ENCODE results near the gene TPP2. TPM values are rescaled to one million over a fixed set of nuclear protein-coding genes. Genes with fewer than 3 reads are reported as not detected.

The TPP2 gene
- total RNA-seq, 4 donors from 2014 or later, result 24.5 to 32.2 (median 26.8) TPM

DNA sequence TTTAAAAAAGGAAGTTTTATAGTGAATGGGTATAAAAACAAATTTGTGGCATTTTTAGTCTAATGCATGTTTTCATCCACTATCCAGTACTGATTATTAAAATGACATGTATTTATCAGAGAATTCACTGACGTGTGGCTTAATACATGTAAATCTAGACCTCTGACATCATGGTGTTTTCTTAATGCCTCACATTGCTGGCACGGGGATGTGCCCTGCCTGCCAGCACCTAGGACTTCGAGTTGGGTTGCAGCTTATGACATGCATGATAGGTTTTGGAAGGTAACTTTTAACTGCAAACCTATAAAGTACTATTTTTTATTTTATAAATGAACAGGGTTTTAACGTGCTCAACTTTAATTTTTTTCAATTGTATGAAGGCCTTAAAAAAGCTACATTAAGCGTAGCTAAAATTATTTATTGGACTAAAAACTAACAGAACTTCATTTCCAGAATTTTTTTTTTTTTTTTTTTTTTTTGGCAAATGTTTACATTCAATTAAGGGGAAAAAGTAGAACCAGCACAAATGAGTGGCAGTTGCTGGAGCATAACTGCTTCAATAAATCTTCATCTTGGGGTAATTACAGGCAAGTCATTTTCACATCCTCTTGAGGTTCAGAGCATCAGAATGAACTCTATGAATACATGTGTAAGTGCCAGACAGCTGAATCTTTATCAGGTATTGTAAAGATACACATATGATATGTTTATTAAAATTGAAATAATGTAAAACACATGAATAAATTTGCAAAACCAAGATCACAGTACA is 81.7 kb downstream of the TPP2 start:
- no peak overlapping the region for H3K4me3 ChIP-seq (ENCODE audit: low read depth, poor library complexity, severe bottlenecking)
- 75 to 76% methylated on average over 5 of the region's 5 CpGs for WGBS, 2 donors
- intact Hi-C loops (cut with DNase I; ENCODE audit: low total_unique reads), result no loop called here

DNA sequence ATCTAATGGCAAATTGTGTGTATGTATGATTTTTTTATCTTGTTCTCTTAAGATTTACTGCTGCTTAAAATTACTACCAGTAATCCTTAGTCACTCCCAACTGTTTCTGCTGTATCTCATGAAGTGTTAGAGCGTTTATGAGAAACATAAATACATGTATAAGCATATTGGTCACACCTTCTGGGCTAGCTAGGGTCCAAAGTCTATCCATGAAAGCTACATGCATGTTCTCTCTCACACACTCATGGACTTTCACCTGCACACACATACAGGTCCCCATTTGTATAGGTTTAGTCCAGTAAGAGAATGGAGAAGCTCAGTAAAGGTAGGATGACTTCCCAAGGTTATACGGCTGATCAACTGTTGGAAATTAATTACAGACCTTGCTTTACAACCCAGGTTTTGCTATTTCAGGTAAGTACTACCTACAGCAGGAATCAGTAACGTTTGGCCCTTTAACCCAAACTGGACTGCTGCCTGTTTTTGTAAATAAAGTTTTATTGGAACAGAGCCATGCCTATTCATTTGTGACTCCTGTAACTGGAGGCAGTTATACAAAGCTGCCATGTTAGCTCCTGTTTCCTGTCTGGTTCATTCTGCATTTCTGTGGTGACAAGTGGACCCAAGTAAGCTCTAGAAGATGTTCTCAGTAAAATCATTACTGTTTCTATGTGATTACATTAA is 82.8 kb downstream of the TPP2 start:
- 83 to 90% methylated on average over 3 of the region's 3 CpGs for WGBS, 2 donors
- DNase-seq (ENCODE audit: low spot score in 2 of 2), result no peak
- intact Hi-C loops (cut with DNase I; ENCODE audit: low total_unique reads), result no loop called here

More for the DNA sequence above, 81.7 kb downstream of the TPP2 start:
- TF ChIP-seq POLR2A (IDR thresholded peaks at IDR 0.05), result no peak
- TF ChIP-seq, protein P1, sequence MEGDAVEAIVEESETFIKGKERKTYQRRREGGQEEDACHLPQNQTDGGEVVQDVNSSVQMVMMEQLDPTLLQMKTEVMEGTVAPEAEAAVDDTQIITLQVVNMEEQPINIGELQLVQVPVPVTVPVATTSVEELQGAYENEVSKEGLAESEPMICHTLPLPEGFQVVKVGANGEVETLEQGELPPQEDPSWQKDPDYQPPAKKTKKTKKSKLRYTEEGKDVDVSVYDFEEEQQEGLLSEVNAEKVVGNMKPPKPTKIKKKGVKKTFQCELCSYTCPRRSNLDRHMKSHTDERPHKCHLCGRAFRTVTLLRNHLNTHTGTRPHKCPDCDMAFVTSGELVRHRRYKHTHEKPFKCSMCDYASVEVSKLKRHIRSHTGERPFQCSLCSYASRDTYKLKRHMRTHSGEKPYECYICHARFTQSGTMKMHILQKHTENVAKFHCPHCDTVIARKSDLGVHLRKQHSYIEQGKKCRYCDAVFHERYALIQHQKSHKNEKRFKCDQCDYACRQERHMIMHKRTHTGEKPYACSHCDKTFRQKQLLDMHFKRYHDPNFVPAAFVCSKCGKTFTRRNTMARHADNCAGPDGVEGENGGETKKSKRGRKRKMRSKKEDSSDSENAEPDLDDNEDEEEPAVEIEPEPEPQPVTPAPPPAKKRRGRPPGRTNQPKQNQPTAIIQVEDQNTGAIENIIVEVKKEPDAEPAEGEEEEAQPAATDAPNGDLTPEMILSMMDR (IDR thresholded peaks at IDR 0.05), result no peak
- DNase-seq (ENCODE audit: low spot score in 2 of 2), result no peak

DNA sequence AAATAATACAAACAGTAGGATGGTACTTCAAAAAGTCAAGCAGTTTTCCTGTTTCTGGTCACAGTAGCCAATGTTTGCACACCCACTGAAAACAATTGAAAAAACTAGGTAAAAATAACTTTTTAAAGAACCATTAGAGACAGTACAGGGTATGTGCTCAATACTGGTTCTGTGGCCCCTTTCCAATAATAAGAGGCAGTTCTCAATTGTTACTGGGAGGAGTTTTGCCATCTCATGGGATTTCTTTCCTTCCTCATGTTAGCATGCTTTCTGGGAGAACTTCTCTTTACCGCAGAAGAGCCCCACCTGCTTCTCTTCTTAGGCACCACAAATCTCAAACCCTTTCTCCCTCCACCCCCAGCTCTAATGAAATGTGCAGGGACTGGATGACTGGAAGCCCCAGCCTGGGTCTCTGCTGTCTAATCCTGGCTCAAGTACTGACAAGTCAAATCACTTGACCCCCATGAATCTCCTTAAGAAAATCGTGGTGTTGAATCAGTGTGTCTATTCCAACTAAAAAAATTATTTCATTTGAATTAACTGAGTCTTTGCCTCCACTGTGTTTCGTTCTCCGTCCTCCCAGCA is 83.4 kb downstream of the TPP2 start:
- TF ChIP-seq POLR2A (IDR thresholded peaks at IDR 0.05), result no peak
- TF ChIP-seq, protein P1 (IDR thresholded peaks at IDR 0.05), result no peak
- intact Hi-C loops (cut with DNase I; ENCODE audit: low total_unique reads), result no loop called here
- 76 to 79% methylated on average over 4 of the region's 4 CpGs for WGBS, 2 donors
- DNase-seq (ENCODE audit: low spot score in 2 of 2), result no peak
- no peak overlapping the region for H3K4me3 ChIP-seq (ENCODE audit: low read depth, poor library complexity, severe bottlenecking)

More for the DNA sequence above, 82.8 kb downstream of the TPP2 start:
- H3K4me3 ChIP-seq (ENCODE audit: low read depth, poor library complexity, severe bottlenecking), result no peak overlapping the region
- TF ChIP-seq, protein P1 (IDR thresholded peaks at IDR 0.05), result no peak
- no peak for TF ChIP-seq POLR2A (IDR thresholded peaks at IDR 0.05)

DNA sequence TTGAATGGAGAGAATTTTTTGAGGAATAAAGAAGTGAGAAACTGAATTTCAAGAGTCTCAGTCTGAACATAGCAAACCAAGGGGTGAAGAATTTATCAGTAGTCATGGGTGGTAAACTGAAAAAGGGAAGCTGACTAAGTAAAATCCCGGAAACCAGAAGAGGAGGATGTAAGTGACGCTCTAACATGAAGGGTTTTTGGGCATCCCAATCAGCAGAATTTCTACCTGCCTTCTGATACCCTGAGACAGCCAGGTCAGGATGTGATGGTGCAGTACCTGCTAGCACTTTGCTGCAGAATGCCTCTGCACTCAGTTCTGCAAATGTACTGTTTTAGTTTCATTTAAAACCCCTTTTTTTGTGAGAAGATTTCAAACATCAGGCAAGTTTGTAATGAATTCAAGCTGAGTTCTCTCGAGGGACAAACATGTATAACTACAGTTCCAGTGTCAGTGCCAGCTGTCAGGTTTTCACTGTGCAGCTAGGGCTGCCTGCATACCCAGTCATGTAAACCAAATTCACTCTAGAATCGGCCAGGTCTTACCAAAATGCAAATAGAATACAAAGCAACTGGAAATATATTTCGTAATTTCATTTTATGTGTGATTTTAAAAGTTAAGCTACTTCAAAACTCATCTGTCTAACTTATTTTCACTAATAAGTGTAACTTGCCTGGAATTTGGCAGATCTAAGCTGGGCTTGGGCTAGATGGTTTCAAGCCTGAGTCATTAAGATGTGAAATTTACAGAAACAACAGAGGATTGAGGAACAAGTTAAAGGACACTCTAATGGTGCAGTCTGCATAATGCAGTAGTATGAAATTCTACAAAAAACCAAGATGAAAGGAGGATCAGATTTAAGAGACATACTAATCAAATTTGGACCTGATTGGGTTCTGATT is 84.3 kb downstream of the TPP2 start:
- intact Hi-C loops (cut with DNase I; ENCODE audit: low total_unique reads), result no loop called here
- TF ChIP-seq, protein P1 (IDR thresholded peaks at IDR 0.05), result no peak
- no peak for TF ChIP-seq POLR2A (IDR thresholded peaks at IDR 0.05)
- no peak for DNase-seq (ENCODE audit: low spot score in 2 of 2)
- H3K4me3 ChIP-seq (ENCODE audit: low read depth, poor library complexity, severe bottlenecking), result no peak overlapping the region
- WGBS, 2 donors, result 57 to 63% methylated on average over 5 of the region's 5 CpGs

DNA sequence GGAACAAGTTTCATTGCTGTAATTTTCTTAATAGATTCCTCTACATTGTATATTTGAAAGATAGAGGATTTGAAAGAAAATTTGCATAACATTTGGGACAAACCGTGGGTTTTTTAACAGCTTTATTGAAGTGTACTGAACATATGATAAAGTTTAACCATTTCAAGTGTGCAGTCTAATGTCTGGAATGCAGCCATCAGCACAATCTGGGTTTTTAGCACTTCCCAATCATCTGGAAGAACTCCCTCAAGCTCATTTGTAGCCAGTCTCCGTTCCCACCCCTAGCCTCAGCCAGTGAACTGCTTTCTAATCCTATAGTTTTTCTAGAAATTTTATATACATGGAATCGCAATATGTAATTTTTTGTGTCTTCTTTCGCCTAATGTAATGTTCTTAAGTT is 85.4 kb downstream of the TPP2 start:
- intact Hi-C loops (cut with DNase I; ENCODE audit: low total_unique reads), result no loop called here
- WGBS, 2 donors, result 63 to 66% methylated on average over 4 of the region's 4 CpGs

More for the DNA sequence above, 85.4 kb downstream of the TPP2 start:
- no peak for DNase-seq (ENCODE audit: low spot score in 2 of 2)
- TF ChIP-seq, protein P1 (IDR thresholded peaks at IDR 0.05), result no peak
- TF ChIP-seq POLR2A (IDR thresholded peaks at IDR 0.05), result no peak
- no peak overlapping the region for H3K4me3 ChIP-seq (ENCODE audit: low read depth, poor library complexity, severe bottlenecking)
